ENCODE results near the gene NELL1. TPM values are rescaled to one million over a fixed set of nuclear protein-coding genes. Genes with fewer than 3 reads are reported as not detected.

NELL1 gene
- total and polyA plus RNA-seq, 2 donors (not counting 3 experiments of a cell fraction or from before 2014, with no cell fraction given): not detected

DNA sequence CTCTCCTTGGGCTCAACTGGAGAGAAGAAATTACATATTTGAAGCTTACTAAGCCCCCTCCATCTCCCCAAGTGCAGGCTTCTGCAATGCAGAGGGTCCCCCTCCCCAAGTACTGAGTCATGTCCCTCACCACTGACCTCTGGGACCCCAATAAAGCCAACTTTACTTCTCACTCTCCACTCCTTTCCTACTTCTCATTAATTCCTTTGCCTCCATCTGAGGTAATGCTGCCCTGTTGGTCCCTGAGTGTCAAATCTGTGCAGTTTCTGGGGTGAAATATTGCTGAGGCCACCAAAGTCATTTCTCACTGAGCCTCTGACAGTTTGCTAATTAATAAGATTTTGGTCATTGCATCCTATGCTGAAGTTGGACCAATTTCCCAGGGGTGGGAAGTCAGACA lies 101.6 kb downstream of the NELL1 start:
- H3K9me3 ChIP-seq (replicated peaks; ENCODE audit: control insufficient read depth, insufficient read depth, low read length): peaks cover 8% of the 10 kb centered on the region
- no peaks in the 10 kb centered on the region for H3K4me1 ChIP-seq (ENCODE audit: control insufficient read depth, extremely low read depth, insufficient read depth, low read length)
- no peak overlapping the region for H3K4me3 ChIP-seq (replicated peaks in 1 of 3; ENCODE audit: insufficient read depth in 1 of 3, low read depth in 1 of 3, low read length in 3 of 3)
- no peak overlapping the region for H3K27ac ChIP-seq (ENCODE audit: insufficient read depth, low read depth, low read length)
- dilution Hi-C loops (cut with MboI; ENCODE audit: extremely low pct_ligation_motif_present, low sequenced_read_pairs): no loop called here
- H3K79me2 ChIP-seq (ENCODE audit: control insufficient read depth, insufficient read depth, low read length): no peaks in the 10 kb centered on the region
- ChIA-PET POLR2A (no interaction called here), CTCF (no interaction called here)
- H3K9ac ChIP-seq (replicated peaks; ENCODE audit: extremely low read depth, insufficient read depth, low read length): no peak overlapping the region
- H3K4me2 ChIP-seq (ENCODE audit: insufficient read depth, low read length): no peak overlapping the region
- intact Hi-C loops (cut with micrococcal nuclease): no loop called here
- no peak overlapping the region for H2AFZ ChIP-seq (ENCODE audit: low read depth, low read length)
- BruUV-seq (replicated peaks): no TSS peak
- no peak for FAIRE-seq
- H3K36me3 ChIP-seq (ENCODE audit: control insufficient read depth in 2 of 2, extremely low read depth in 1 of 2, insufficient read depth in 2 of 2, low read length in 2 of 2): no peaks in the 10 kb centered on the region
- no peaks in the 10 kb centered on the region for H3K9me1 ChIP-seq (replicated peaks; ENCODE audit: control insufficient read depth, extremely low read depth, insufficient read depth, low read length)
- no peaks in the 10 kb centered on the region for H4K20me1 ChIP-seq (replicated peaks; ENCODE audit: control insufficient read depth, extremely low read depth, insufficient read depth, low read length)
- H3K27me3 ChIP-seq (ENCODE audit: control insufficient read depth in 2 of 2, insufficient read depth in 2 of 2, low read length in 2 of 2): no peaks in the 10 kb centered on the region
- no peak for TF ChIP-seq JUN (IDR thresholded peaks at IDR 0.05; ENCODE audit: borderline replicate concordance, insufficient read depth, insufficient read length, low read depth)
- TF ChIP-seq GATA2 (IDR thresholded peaks at IDR 0.05; ENCODE audit: insufficient read depth, insufficient read length, low read depth, low read length): no peak
- TF ChIP-seq, protein P1, sequence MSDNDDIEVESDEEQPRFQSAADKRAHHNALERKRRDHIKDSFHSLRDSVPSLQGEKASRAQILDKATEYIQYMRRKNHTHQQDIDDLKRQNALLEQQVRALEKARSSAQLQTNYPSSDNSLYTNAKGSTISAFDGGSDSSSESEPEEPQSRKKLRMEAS (IDR thresholded peaks at IDR 0.05; ENCODE audit: insufficient read depth, insufficient read length): no peak
- no peak for TF ChIP-seq POLR2A (IDR thresholded peaks at IDR 0.05; ENCODE audit: low read depth, low read length)
- TF ChIP-seq POLR2AphosphoS5 (IDR thresholded peaks at IDR 0.05; ENCODE audit: insufficient read depth, low read depth, low read length): no peak
- TF ChIP-seq, protein P2, sequence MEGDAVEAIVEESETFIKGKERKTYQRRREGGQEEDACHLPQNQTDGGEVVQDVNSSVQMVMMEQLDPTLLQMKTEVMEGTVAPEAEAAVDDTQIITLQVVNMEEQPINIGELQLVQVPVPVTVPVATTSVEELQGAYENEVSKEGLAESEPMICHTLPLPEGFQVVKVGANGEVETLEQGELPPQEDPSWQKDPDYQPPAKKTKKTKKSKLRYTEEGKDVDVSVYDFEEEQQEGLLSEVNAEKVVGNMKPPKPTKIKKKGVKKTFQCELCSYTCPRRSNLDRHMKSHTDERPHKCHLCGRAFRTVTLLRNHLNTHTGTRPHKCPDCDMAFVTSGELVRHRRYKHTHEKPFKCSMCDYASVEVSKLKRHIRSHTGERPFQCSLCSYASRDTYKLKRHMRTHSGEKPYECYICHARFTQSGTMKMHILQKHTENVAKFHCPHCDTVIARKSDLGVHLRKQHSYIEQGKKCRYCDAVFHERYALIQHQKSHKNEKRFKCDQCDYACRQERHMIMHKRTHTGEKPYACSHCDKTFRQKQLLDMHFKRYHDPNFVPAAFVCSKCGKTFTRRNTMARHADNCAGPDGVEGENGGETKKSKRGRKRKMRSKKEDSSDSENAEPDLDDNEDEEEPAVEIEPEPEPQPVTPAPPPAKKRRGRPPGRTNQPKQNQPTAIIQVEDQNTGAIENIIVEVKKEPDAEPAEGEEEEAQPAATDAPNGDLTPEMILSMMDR (IDR thresholded peaks at IDR 0.05; ENCODE audit: extremely low read depth in 1 of 2, insufficient read depth in 1 of 2, low read depth in 1 of 2, low read length in 2 of 2): no peak
- no peak for DNase-seq (ENCODE audit: low read depth, low spot score)

DNA sequence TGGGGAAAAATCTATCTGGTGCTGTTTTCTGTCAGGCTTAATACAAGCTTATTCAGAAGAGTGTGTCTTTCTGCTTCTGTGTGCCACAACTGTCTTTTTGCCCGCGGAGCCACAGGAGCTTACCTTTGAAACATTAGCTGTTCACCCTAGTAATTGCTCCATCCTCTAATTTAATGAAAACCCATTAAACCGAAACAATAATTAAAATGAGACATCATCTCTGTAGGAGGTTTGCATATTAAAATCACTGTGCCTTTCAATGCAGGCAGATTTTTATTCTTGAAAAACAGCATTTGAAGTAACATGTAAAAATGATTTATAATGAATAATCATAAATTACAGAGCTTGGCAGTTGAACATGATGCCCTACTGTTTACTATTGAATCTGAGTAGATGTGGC lies 102.3 kb downstream of the NELL1 start:
- intact Hi-C loops (cut with micrococcal nuclease) (no loop called here), dilution Hi-C loops (cut with MboI; ENCODE audit: extremely low pct_ligation_motif_present, low sequenced_read_pairs) (no loop called here)
- no peaks in the 10 kb centered on the region for H4K20me1 ChIP-seq (replicated peaks; ENCODE audit: control insufficient read depth, extremely low read depth, insufficient read depth, low read length)
- no peaks in the 10 kb centered on the region for H3K79me2 ChIP-seq (ENCODE audit: control insufficient read depth, insufficient read depth, low read length)
- DNase-seq (ENCODE audit: low read depth, low spot score): no peak
- BruUV-seq (replicated peaks): no TSS peak
- CTCF ChIA-PET: no interaction called here
- H2AFZ ChIP-seq (ENCODE audit: low read depth, low read length): no peak overlapping the region
- H3K9ac ChIP-seq (replicated peaks; ENCODE audit: extremely low read depth, insufficient read depth, low read length): no peak overlapping the region
- H3K9me3 ChIP-seq (replicated peaks; ENCODE audit: control insufficient read depth, insufficient read depth, low read length): peaks cover 8% of the 10 kb centered on the region
- TF ChIP-seq POLR2A (IDR thresholded peaks at IDR 0.05; ENCODE audit: low read depth, low read length) (no peak), GATA2 (IDR thresholded peaks at IDR 0.05; ENCODE audit: insufficient read depth, insufficient read length, low read depth, low read length) (no peak), JUN (IDR thresholded peaks at IDR 0.05; ENCODE audit: borderline replicate concordance, insufficient read depth, insufficient read length, low read depth) (no peak), FOS (IDR thresholded peaks at IDR 0.05; ENCODE audit: borderline replicate concordance, insufficient read depth, low read length) (no peak), MYC (IDR thresholded peaks at IDR 0.05; ENCODE audit: low read depth, low read length) (no peak), EZH2 (IDR thresholded peaks at IDR 0.05; ENCODE audit: borderline replicate concordance, low read depth, low read length, severe bottlenecking) (no peak), POLR2AphosphoS5 (IDR thresholded peaks at IDR 0.05; ENCODE audit: insufficient read depth, low read depth, low read length) (no peak)
- TF ChIP-seq, protein P1 (IDR thresholded peaks at IDR 0.05; ENCODE audit: insufficient read depth, insufficient read length): no peak
- TF ChIP-seq, protein P2 (IDR thresholded peaks at IDR 0.05; ENCODE audit: extremely low read depth in 1 of 2, insufficient read depth in 1 of 2, low read depth in 1 of 2, low read length in 2 of 2): no peak
- no peak overlapping the region for H3K27ac ChIP-seq (ENCODE audit: insufficient read depth, low read depth, low read length)
- H3K36me3 ChIP-seq (ENCODE audit: control insufficient read depth in 2 of 2, extremely low read depth in 1 of 2, insufficient read depth in 2 of 2, low read length in 2 of 2): no peaks in the 10 kb centered on the region
- no peak for FAIRE-seq
- no peaks in the 10 kb centered on the region for H3K27me3 ChIP-seq (ENCODE audit: control insufficient read depth in 2 of 2, insufficient read depth in 2 of 2, low read length in 2 of 2)
- H3K4me3 ChIP-seq (replicated peaks in 1 of 3; ENCODE audit: insufficient read depth in 1 of 3, low read depth in 1 of 3, low read length in 3 of 3): no peak overlapping the region
- no peaks in the 10 kb centered on the region for H3K4me1 ChIP-seq (ENCODE audit: control insufficient read depth, extremely low read depth, insufficient read depth, low read length)
- H3K4me2 ChIP-seq (ENCODE audit: insufficient read depth, low read length): no peak overlapping the region
- H3K9me1 ChIP-seq (replicated peaks; ENCODE audit: control insufficient read depth, extremely low read depth, insufficient read depth, low read length): no peaks in the 10 kb centered on the region
- POLR2A ChIA-PET: no interaction called here

Data from endothelial cell of umbilical vein (primary cell).